ENCODE measurements around the gene TMEM187. TPM values are rescaled to one million over a fixed set of nuclear protein-coding genes. Genes with fewer than 3 reads are reported as not detected.

The TMEM187 gene
- total RNA-seq, 2 donors from 2014 or later: 4.8 to 8.1 TPM

GRCh38 chrX:153955228-153955732 is 17.3 kb upstream of the TMEM187 start:
- H3K9ac ChIP-seq (ENCODE audit: extremely low read depth, low read length, poor library complexity, severe bottlenecking): no peak overlapping the region
- no peaks in the 10 kb centered on the region for H3K9me3 Mint-ChIP-seq
- H3K27me3 ChIP-seq (ENCODE audit: control insufficient read depth, insufficient read depth, low read length, poor library complexity, severe bottlenecking): no peaks in the 10 kb centered on the region
- H3K27ac ChIP-seq (ENCODE audit: low read depth, low read length): no peak overlapping the region
- H3K36me3 ChIP-seq (ENCODE audit: control insufficient read depth, insufficient read depth, low read length): peaks cover 38% of the 10 kb centered on the region
- no peak overlapping the region for H3K4me3 Mint-ChIP-seq
- no peak for TF ChIP-seq CTCF (conservative IDR thresholded peaks at IDR 0.05)
- 92 to 100% methylated on average over 1 to 12 of the region's 12 CpGs for WGBS, 2 experiments (ENCODE audit: insufficient coverage in 1 of 2, insufficient read length in 1 of 2)
- H3K9me3 ChIP-seq (ENCODE audit: control insufficient read depth, low read length): no peaks in the 10 kb centered on the region
- DNase-seq: no peak
- H3K27me3 Mint-ChIP-seq (ENCODE audit: insufficient read depth): no peaks in the 10 kb centered on the region
- no peaks in the 10 kb centered on the region for H3K4me1 Mint-ChIP-seq
- peak overlapping the region; percentile 55 for H3K27ac Mint-ChIP-seq
- H3K4me3 ChIP-seq (ENCODE audit: low read length): no peak overlapping the region
- H3K36me3 Mint-ChIP-seq (ENCODE audit: low read depth): peaks cover 87% of the 10 kb centered on the region
- no peaks in the 10 kb centered on the region for H3K4me1 ChIP-seq (ENCODE audit: control insufficient read depth, insufficient read depth, low read length)

- DNase-seq: no peak
- Mint-ChIP-seq H3K4me1 (no peaks in the 10 kb centered on the region), H3K27ac (no peak overlapping the region), H3K9me3 (no peaks in the 10 kb centered on the region), H3K27me3 (ENCODE audit: insufficient read depth) (no peaks in the 10 kb centered on the region), H3K36me3 (ENCODE audit: low read depth) (peaks cover 86% of the 10 kb centered on the region), H3K4me3 (no peak overlapping the region)
- Histone ChIP-seq H3K4me3 (ENCODE audit: low read length) (no peak overlapping the region), H3K9me3 (ENCODE audit: control insufficient read depth, low read length) (no peaks in the 10 kb centered on the region), H3K4me1 (ENCODE audit: control insufficient read depth, insufficient read depth, low read length) (no peaks in the 10 kb centered on the region), H3K9ac (ENCODE audit: extremely low read depth, low read length, poor library complexity, severe bottlenecking) (no peak overlapping the region), H3K36me3 (ENCODE audit: control insufficient read depth, insufficient read depth, low read length) (peaks cover 38% of the 10 kb centered on the region), H3K27ac (ENCODE audit: low read depth, low read length) (no peak overlapping the region), H3K27me3 (ENCODE audit: control insufficient read depth, insufficient read depth, low read length, poor library complexity, severe bottlenecking) (no peaks in the 10 kb centered on the region)
- TF ChIP-seq CTCF (conservative IDR thresholded peaks at IDR 0.05): no peak
- WGBS, 2 experiments (ENCODE audit: insufficient coverage in 1 of 2, insufficient read length in 1 of 2): 92 to 96% methylated on average over 7 to 35 of the region's 35 CpGs
Observed at GRCh38 chrX:153956044-153956907, 16.3 kb upstream of the TMEM187 start.

GRCh38 chrX:153957224-153957623 is 15.3 kb upstream of the TMEM187 start:
- H3K27ac Mint-ChIP-seq: no peak overlapping the region
- WGBS, 2 experiments (ENCODE audit: insufficient coverage in 1 of 2, insufficient read length in 1 of 2): 95 to 100% methylated on average over 1 to 15 of the region's 17 CpGs
- peaks cover 40% of the 10 kb centered on the region for H3K36me3 ChIP-seq (ENCODE audit: control insufficient read depth, insufficient read depth, low read length)

More at GRCh38 chrX:153957224-153957623, 15.3 kb upstream of the TMEM187 start:
- H3K4me3 Mint-ChIP-seq: no peak overlapping the region
- H3K27ac ChIP-seq (ENCODE audit: low read depth, low read length): no peak overlapping the region
- H3K27me3 Mint-ChIP-seq (ENCODE audit: insufficient read depth): no peaks in the 10 kb centered on the region
- H3K4me1 Mint-ChIP-seq: no peaks in the 10 kb centered on the region
- TF ChIP-seq CTCF (conservative IDR thresholded peaks at IDR 0.05): no peak
- no peaks in the 10 kb centered on the region for H3K4me1 ChIP-seq (ENCODE audit: control insufficient read depth, insufficient read depth, low read length)
- H3K9ac ChIP-seq (ENCODE audit: extremely low read depth, low read length, poor library complexity, severe bottlenecking): no peak overlapping the region
- no peak overlapping the region for H3K4me3 ChIP-seq (ENCODE audit: low read length)
- H3K9me3 Mint-ChIP-seq: no peaks in the 10 kb centered on the region
- DNase-seq: no peak
- H3K27me3 ChIP-seq (ENCODE audit: control insufficient read depth, insufficient read depth, low read length, poor library complexity, severe bottlenecking): no peaks in the 10 kb centered on the region
- H3K36me3 Mint-ChIP-seq (ENCODE audit: low read depth): peaks cover 86% of the 10 kb centered on the region
- H3K9me3 ChIP-seq (ENCODE audit: control insufficient read depth, low read length): no peaks in the 10 kb centered on the region
